ENCODE data around the gene OSBPL2.
A peak's percentile ranks its signal among the peaks of the same experiment; 100 is the strongest.

The OSBPL2 gene

DNA sequence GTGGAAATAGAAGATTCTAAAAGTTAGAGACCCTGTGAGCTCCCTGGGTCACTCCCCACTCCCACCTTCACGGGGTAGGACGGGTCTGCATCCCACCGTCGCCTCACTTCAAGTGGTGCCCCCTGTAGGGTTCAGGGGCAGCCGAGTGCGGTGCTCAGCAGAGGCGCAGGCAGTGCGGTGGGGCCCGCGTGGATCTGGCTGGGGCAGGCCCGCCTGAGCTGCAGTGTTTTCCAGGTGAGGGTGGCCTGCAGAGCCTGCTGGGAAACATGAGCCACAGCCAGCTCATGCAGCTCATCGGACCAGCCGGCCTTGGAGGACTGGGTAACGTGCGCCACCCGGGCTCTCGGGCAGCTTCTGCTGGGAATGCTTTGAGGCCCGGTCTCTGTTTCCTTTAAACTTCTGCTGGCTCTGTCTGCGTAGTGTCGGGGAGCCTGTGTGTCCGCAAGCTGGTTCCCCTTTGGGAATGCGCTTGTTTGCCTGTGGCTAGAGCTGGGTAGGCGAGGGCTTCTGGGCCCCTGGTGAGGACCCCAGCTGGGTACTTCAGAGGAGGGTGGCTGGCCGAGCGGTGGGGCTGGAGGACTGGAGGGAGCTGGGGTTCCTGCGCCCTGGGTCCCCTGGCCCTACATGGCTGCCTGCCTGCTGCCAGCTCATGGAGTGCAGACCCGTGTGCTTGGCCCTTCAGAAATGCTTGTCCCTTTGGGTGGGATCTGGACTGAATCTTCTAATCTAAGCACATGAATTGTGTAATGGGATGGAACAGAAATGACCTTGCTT is 68.3 kb downstream of the OSBPL2 start:
- TF ChIP-seq, protein P1, sequence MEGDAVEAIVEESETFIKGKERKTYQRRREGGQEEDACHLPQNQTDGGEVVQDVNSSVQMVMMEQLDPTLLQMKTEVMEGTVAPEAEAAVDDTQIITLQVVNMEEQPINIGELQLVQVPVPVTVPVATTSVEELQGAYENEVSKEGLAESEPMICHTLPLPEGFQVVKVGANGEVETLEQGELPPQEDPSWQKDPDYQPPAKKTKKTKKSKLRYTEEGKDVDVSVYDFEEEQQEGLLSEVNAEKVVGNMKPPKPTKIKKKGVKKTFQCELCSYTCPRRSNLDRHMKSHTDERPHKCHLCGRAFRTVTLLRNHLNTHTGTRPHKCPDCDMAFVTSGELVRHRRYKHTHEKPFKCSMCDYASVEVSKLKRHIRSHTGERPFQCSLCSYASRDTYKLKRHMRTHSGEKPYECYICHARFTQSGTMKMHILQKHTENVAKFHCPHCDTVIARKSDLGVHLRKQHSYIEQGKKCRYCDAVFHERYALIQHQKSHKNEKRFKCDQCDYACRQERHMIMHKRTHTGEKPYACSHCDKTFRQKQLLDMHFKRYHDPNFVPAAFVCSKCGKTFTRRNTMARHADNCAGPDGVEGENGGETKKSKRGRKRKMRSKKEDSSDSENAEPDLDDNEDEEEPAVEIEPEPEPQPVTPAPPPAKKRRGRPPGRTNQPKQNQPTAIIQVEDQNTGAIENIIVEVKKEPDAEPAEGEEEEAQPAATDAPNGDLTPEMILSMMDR (IDR thresholded peaks at IDR 0.05; ENCODE audit: unreplicated experiment in 3 of 3) = no peak
- Mint-ChIP-seq H3K4me1 (peaks cover 12% of the 10 kb centered on the region), H3K36me3 (ENCODE audit: low read depth) (peaks cover 10% of the 10 kb centered on the region), H3K27me3 (ENCODE audit: low read depth) (no peaks in the 10 kb centered on the region), H3K27ac (no peak overlapping the region), H3K9me3 (no peaks in the 10 kb centered on the region), H3K4me3 (peak overlapping the region; percentile 19 to 53 (median 45))

- no peaks in the 10 kb centered on the region for H3K9me3 Mint-ChIP-seq
- no peak overlapping the region for H3K27ac Mint-ChIP-seq
- no peak overlapping the region for H3K4me3 Mint-ChIP-seq
- peaks cover 12% of the 10 kb centered on the region for H3K4me1 Mint-ChIP-seq
- H3K36me3 Mint-ChIP-seq (ENCODE audit: low read depth) = peaks cover 10% of the 10 kb centered on the region
- TF ChIP-seq, protein P1 (IDR thresholded peaks at IDR 0.05; ENCODE audit: unreplicated experiment in 3 of 3) = no peak
- H3K27me3 Mint-ChIP-seq (ENCODE audit: low read depth) = no peaks in the 10 kb centered on the region
These were observed 69.1 kb downstream of the OSBPL2 start for GRCh38 chr20:62307226-62308101.

- H3K9me3 Mint-ChIP-seq = no peaks in the 10 kb centered on the region
- H3K27me3 Mint-ChIP-seq (ENCODE audit: low read depth) = no peaks in the 10 kb centered on the region
- peaks cover 10% of the 10 kb centered on the region for H3K36me3 Mint-ChIP-seq (ENCODE audit: low read depth)
- H3K4me3 Mint-ChIP-seq = no peak overlapping the region
- no peak overlapping the region for H3K27ac Mint-ChIP-seq
- TF ChIP-seq, protein P1 (IDR thresholded peaks at IDR 0.05; ENCODE audit: unreplicated experiment in 3 of 3) = no peak
- H3K4me1 Mint-ChIP-seq = peaks cover 12% of the 10 kb centered on the region
These were observed 69.9 kb downstream of the OSBPL2 start for GRCh38 chr20:62308102-62308822.

DNA sequence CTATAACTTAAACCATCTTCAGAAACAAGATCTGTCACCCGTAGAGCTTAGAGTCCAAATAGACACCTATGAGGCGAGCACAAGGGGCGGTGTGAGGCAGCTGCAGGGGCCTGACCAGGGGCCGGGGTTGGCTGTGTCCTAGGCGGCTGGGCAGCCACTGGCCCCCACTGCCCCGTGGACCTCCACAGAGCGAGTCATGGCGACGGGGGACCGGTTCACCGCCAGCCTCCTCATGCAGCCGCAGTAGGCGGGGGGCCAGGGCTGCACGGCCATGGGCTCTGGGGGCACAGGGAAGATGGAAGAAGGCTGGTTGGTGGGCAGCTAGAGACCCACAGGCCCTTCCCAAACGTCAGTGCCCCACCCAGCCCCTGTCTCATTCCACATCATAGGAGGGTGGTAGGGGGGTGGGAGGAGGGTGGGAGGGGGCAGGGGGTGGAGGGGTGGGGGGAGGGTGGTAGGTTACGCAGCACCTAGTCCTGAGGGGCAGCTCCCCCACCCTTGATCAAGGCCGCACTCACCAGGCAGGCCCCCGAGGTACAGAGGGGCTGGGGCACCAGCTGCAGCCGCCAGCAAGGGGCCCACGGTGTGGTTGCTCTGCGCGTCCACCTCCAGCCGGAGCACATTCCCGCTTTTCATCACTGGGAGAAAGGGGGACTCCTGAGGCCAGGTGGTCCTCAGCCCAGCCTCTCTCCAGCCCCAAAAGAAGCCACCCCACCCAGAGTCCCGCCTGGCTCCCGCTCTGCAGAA is 71.0 kb downstream of the OSBPL2 start:
- H3K36me3 Mint-ChIP-seq (ENCODE audit: low read depth) = peaks cover 10% of the 10 kb centered on the region
- TF ChIP-seq, protein P1 (IDR thresholded peaks at IDR 0.05; ENCODE audit: unreplicated experiment in 3 of 3) = no peak
- no peak overlapping the region for H3K27ac Mint-ChIP-seq
- no peaks in the 10 kb centered on the region for H3K9me3 Mint-ChIP-seq
- H3K4me1 Mint-ChIP-seq = peaks cover 5% of the 10 kb centered on the region
- H3K27me3 Mint-ChIP-seq (ENCODE audit: low read depth) = no peaks in the 10 kb centered on the region
- H3K4me3 Mint-ChIP-seq = no peak overlapping the region

GRCh38 chr20:62309947-62310756 is 71.8 kb downstream of the OSBPL2 start:
- H3K27me3 Mint-ChIP-seq (ENCODE audit: low read depth) = no peaks in the 10 kb centered on the region
- no peak overlapping the region for H3K27ac Mint-ChIP-seq
- peaks cover 4% of the 10 kb centered on the region for H3K4me1 Mint-ChIP-seq
- H3K36me3 Mint-ChIP-seq (ENCODE audit: low read depth) = peaks cover 10% of the 10 kb centered on the region
- TF ChIP-seq, protein P1 (IDR thresholded peaks at IDR 0.05; ENCODE audit: unreplicated experiment in 3 of 3) = no peak
- H3K9me3 Mint-ChIP-seq = no peaks in the 10 kb centered on the region
- H3K4me3 Mint-ChIP-seq = no peak overlapping the region

Measured in nephron (organoid).